COLO668 (cell line): ENCODE results near the gene STARD9.
"Not testable (repeated sequence)": the region's sequence is repeated elsewhere in the genome, so short reads cannot be mapped to it uniquely, and the experiment has no call there.

Source experiments
- DNase-seq: peaks from one replicate; lab custom pipeline; 2025; ENCODE audit not compliant: unreplicated experiment; lab: John Stamatoyannopoulos, UW

STARD9 gene

GRCh38 chr15:42590619-42591237, 15.3 kb downstream of the STARD9 start:
- DNase-seq, result no peak

GRCh38 chr15:42591238-42591934, 16.0 kb downstream of the STARD9 start:
- no peak for DNase-seq

- no peak for DNase-seq
Observed at GRCh38 chr15:42592716-42593115, 17.3 kb downstream of the STARD9 start.

GRCh38 chr15:42593143-42593542, 17.7 kb downstream of the STARD9 start:
- DNase-seq, result no peak

- DNase-seq, result no peak
Observed at GRCh38 chr15:42594095-42594494, 18.7 kb downstream of the STARD9 start.

- DNase-seq, result no peak
Observed at GRCh38 chr15:42595626-42596240, 20.3 kb downstream of the STARD9 start.

GRCh38 chr15:42601316-42601715, 25.9 kb downstream of the STARD9 start:
- not testable (repeated sequence) for DNase-seq

GRCh38 chr15:42602501-42602900, 27.1 kb downstream of the STARD9 start:
- DNase-seq, result no peak

- no peak for DNase-seq
Observed at GRCh38 chr15:42603978-42604377, 28.6 kb downstream of the STARD9 start.

- DNase-seq, result no peak
Observed at GRCh38 chr15:42604894-42605744, 29.7 kb downstream of the STARD9 start.

- no peak for DNase-seq
Observed at GRCh38 chr15:42605796-42606195, 30.4 kb downstream of the STARD9 start.

- no peak for DNase-seq
Observed at GRCh38 chr15:42608110-42608531, 32.7 kb downstream of the STARD9 start.

- no peak for DNase-seq
Observed at GRCh38 chr15:42608752-42609488, 33.5 kb downstream of the STARD9 start.

GRCh38 chr15:42611532-42611931, 36.1 kb downstream of the STARD9 start:
- no peak for DNase-seq

- DNase-seq, result no peak
Observed at GRCh38 chr15:42612367-42612912, 37.0 kb downstream of the STARD9 start.

- DNase-seq, result no peak
Observed at GRCh38 chr15:42616107-42616506, 40.7 kb downstream of the STARD9 start.

GRCh38 chr15:42619656-42620371, 44.4 kb downstream of the STARD9 start:
- no peak for DNase-seq

GRCh38 chr15:42621386-42621785, 46.0 kb downstream of the STARD9 start:
- no peak for DNase-seq

GRCh38 chr15:42621996-42622925, 46.9 kb downstream of the STARD9 start:
- DNase-seq, result no peak
